SJCRH30 (cell line): ENCODE results near the gene ERBB3. TPM values are rescaled to one million over a fixed set of nuclear protein-coding genes. Genes with fewer than 3 reads are reported as not detected.

Experiments
- DNase-seq, 2 experiments: peaks; one replicate each; pipeline ENCODE4 v3.0.0-alpha.2; 2015 to 2020
- H3K27ac ChIP-seq: fragments of 250-450 bp; sonication (Bioruptor Pico); 2 replicates; pipeline ENCODE4 v1.5.1; 2020; ENCODE audit warnings: mild to moderate bottlenecking, moderate library complexity
- H3K27me3 ChIP-seq: fragments of 250-450 bp; sonication (Bioruptor Pico); 2 replicates; pipeline ENCODE4 v1.5.1; 2020; ENCODE audit warnings: mild to moderate bottlenecking, moderate library complexity
- H3K36me3 ChIP-seq: fragments of 250-450 bp; sonication (Bioruptor Pico); 2 replicates; pipeline ENCODE4 v1.5.1; 2020; ENCODE audit warnings: mild to moderate bottlenecking, moderate library complexity
- H3K4me1 ChIP-seq: fragments of 250-450 bp; sonication (Bioruptor Pico); 2 replicates; pipeline ENCODE4 v1.5.1; 2020; ENCODE audit warnings: mild to moderate bottlenecking, moderate library complexity
- H3K4me3 ChIP-seq: fragments of 250-450 bp; sonication (Bioruptor Pico); 2 replicates; pipeline ENCODE4 v1.5.1; 2020; ENCODE audit warnings: mild to moderate bottlenecking, moderate library complexity
- H3K9me3 ChIP-seq: fragments of 250-450 bp; sonication (Bioruptor Pico); replicated peaks from 2 replicates; pipeline ENCODE4 v1.5.1; 2020; ENCODE audit warnings: mild to moderate bottlenecking, moderate library complexity
- total RNA-seq: library from RNA; depleted of rRNA; stranded (reverse); fragments of >200 nt; shearing (Covaris generic); gene quantifications from 2 replicates; pipeline ENCODE4 v1.2.3, GENCODE V29; 2014; rRNA removed

ERBB3 gene
- total RNA-seq, 1 experiment from 2014 or later = 38.0 TPM

DNA sequence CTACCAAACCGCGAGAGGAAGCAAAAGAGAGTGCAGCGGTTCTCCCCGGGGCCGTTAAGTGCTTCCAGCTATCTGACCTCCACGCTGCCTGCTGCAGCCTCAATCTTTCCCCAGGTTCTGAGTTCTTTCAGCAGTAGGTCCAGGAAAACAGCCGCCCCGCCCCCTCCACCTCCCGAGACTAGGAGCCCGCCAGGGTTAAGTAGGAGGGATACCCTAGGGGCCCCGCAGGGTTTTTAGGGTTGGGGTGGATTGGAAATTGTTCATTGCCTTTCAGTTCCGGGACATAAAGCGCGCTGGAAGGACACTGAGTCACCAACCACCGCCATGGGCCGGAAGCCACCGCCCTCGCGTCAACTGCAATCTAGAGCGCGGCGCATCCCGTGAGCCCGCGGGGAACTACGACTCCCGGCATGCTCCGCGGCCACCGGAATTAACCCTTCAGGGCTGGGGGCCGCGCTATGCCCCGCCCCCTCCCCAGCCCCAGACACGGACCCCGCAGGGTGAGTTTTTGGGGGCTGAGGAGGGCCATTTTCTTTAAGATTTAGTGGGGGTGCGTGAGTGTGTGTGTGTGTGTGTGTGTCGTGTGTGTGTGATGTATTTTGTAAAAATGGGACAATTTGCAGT lies 72.3 kb downstream of the ERBB3 start, which contains the start of gene MYL6B:
TSS of gene MYL6B (plus strand) at position 456 of the 624 bp plus-strand sequence. CDS start 1,332 bp downstream, outside the sequence.
- Histone ChIP-seq H3K27me3 (no peaks in the 10 kb centered on the region), H3K9me3 (no peaks in the 10 kb centered on the region), H3K27ac (peak within 1 kb of the TSS; percentile 95), H3K36me3 (peaks cover 10% of the 10 kb centered on the region; the same call in 1 of the 2 replicates), H3K4me1 (peaks cover 29% of the 10 kb centered on the region), H3K4me3 (peak within 1 kb of the TSS; percentile 69)
- DNase-seq = peak; percentile 91 to 93

Other genes starting within 250 kb of the ERBB3 start
- gene MMP19, start 237.2 kb upstream of the ERBB3 start, total RNA-seq = 0.91 and 1.0 TPM in 2 replicates
- gene PYM1, start 152.3 kb upstream of the ERBB3 start, total RNA-seq = 24.0 and 25.6 TPM in 2 replicates
- gene DGKA, start 149.0 kb upstream of the ERBB3 start, total RNA-seq = 3.7 and 4.4 TPM in 2 replicates
- 1.2 and 1.3 TPM in 2 replicates for gene PMEL, start 114.1 kb upstream of the ERBB3 start, total RNA-seq
- 99.6 and 106 TPM in 2 replicates for gene CDK2, start 113.3 kb upstream of the ERBB3 start, total RNA-seq
- gene RAB5B, start 106.1 kb upstream of the ERBB3 start, total RNA-seq = 59.4 and 61.0 TPM in 2 replicates
- gene SUOX, start 82.9 kb upstream of the ERBB3 start, total RNA-seq = 10.0 and 13.2 TPM in 2 replicates
- 1.7 and 2.2 TPM in 2 replicates for gene IKZF4, start 59.1 kb upstream of the ERBB3 start, total RNA-seq
- gene RPS26, start 38.2 kb upstream of the ERBB3 start, total RNA-seq = 229 and 271 TPM in 2 replicates
- 342 and 348 TPM in 2 replicates for gene PA2G4, start 24.4 kb downstream of the ERBB3 start, total RNA-seq
- gene RPL41, start 36.5 kb downstream of the ERBB3 start, total RNA-seq = 5,544 and 5,661 TPM in 2 replicates
- gene ZC3H10, start 38.1 kb downstream of the ERBB3 start, total RNA-seq = 5.5 and 5.8 TPM in 2 replicates
- gene ESYT1, start 48.1 kb downstream of the ERBB3 start, total RNA-seq = 86.7 and 92.9 TPM in 2 replicates
- gene MYL6B, start 72.4 kb downstream of the ERBB3 start, total RNA-seq = 199 and 208 TPM in 2 replicates
- 564 and 633 TPM in 2 replicates for gene MYL6, start 78.2 kb downstream of the ERBB3 start, total RNA-seq
- gene SMARCC2, start 109.3 kb downstream of the ERBB3 start, total RNA-seq = 57.3 and 60.9 TPM in 2 replicates
- gene RNF41, start 141.8 kb downstream of the ERBB3 start, total RNA-seq = 24.3 and 25.7 TPM in 2 replicates
- gene NABP2, start 144.2 kb downstream of the ERBB3 start, total RNA-seq = 43.2 and 46.5 TPM in 2 replicates
- gene SLC39A5, start 149.9 kb downstream of the ERBB3 start, total RNA-seq = not detected in 2 replicates
- gene ANKRD52, start 178.2 kb downstream of the ERBB3 start, total RNA-seq = 12.0 and 12.5 TPM in 2 replicates
- 13.8 and 14.4 TPM in 2 replicates for gene COQ10A, start 186.8 kb downstream of the ERBB3 start, total RNA-seq
- gene CS, start 220.2 kb downstream of the ERBB3 start, total RNA-seq = 183 and 185 TPM in 2 replicates
- 75.2 and 80.9 TPM in 2 replicates for gene CNPY2, start 235.8 kb downstream of the ERBB3 start, total RNA-seq